HL-60 (cell line): ENCODE data around the gene CIT.

Experiments
- CTCF ChIP-seq: IDR thresholded peaks from one replicate; pipeline ENCODE4 v1.5.1; 2011; ENCODE audit warnings: low read length, control low read depth, inconsistent platforms; ENCODE audit not compliant: insufficient read depth
- GABPA ChIP-seq: IDR thresholded peaks from 2 replicates; pipeline ENCODE4 v1.6.1; 2012; ENCODE audit warnings: low read depth
- POLR2AphosphoS5 ChIP-seq: IDR thresholded peaks from 2 replicates; pipeline ENCODE4 v1.6.1; 2012; ENCODE audit warnings: low read depth
- REST ChIP-seq: IDR thresholded peaks from 2 replicates; pipeline ENCODE4 v1.6.1; 2012; ENCODE audit warnings: low read depth; ENCODE audit not compliant: insufficient replicate concordance
- SPI1 ChIP-seq: IDR thresholded peaks from 2 replicates; pipeline ENCODE4 v1.6.1; 2012; ENCODE audit warnings: low read depth, mild to moderate bottlenecking, borderline replicate concordance

GRCh38 chr12:119671070-119671469, 206.1 kb downstream of the CIT start:
- TF ChIP-seq POLR2AphosphoS5 (no peak), CTCF (no peak), GABPA (no peak), REST (no peak), SPI1 (no peak)
